Neural progenitor cell (in vitro differentiated cells): ENCODE data around the gene IGFN1. TPM values are rescaled to one million over a fixed set of nuclear protein-coding genes. Genes with fewer than 3 reads are reported as not detected.

ENCODE experiments used
- DNase-seq: peaks from one replicate; pipeline ENCODE4 v3.0.0-alpha.2; 2016; ENCODE audit warnings: low spot score
- H2AFZ ChIP-seq: fragments of 200-600 bp; sonication (generic); replicated peaks from 2 replicates; pipeline ENCODE4 v1.6.1; 2016; ENCODE audit warnings: antibody characterized with exemption
- H3F3A ChIP-seq: fragments of 200-600 bp; sonication (generic); 2 replicates; pipeline ENCODE4 v1.6.1; 2016; ENCODE audit warnings: antibody characterized with exemption, low read depth
- H3K27ac ChIP-seq: fragments of 200-600 bp; sonication (generic); 2 replicates; pipeline ENCODE4 v1.5.1; 2016; ENCODE audit warnings: mild to moderate bottlenecking
- H3K27me3 ChIP-seq: fragments of 200-600 bp; sonication (generic); 2 replicates; pipeline ENCODE4 v1.6.1; 2016; ENCODE audit warnings: mild to moderate bottlenecking, moderate library complexity
- H3K36me3 ChIP-seq: fragments of 200-600 bp; sonication (generic); 2 replicates; pipeline ENCODE4 v1.5.1; 2016
- H3K4me1 ChIP-seq: fragments of 200-600 bp; sonication (generic); 2 replicates; pipeline ENCODE4 v1.6.1; 2016; ENCODE audit warnings: mixed run types
- H3K4me2 ChIP-seq: fragments of 200-600 bp; sonication (generic); 2 replicates; pipeline ENCODE4 v1.6.1; 2016
- H3K4me3 ChIP-seq: fragments of 200-600 bp; sonication (generic); 2 replicates; pipeline ENCODE4 v1.5.1; 2016
- H3K79me2 ChIP-seq: fragments of 200-600 bp; sonication (generic); 2 replicates; pipeline ENCODE4 v1.6.1; 2016; ENCODE audit warnings: low read depth
- H3K9ac ChIP-seq: fragments of 200-600 bp; sonication (generic); 2 replicates; pipeline ENCODE4 v1.6.1; 2016
- H3K9me3 ChIP-seq: fragments of 200-600 bp; sonication (generic); 2 replicates; pipeline ENCODE4 v1.5.1; 2016; ENCODE audit warnings: low read depth
- H4K20me1 ChIP-seq: fragments of 200-600 bp; sonication (generic); 2 replicates; pipeline ENCODE4 v1.6.1; 2016; ENCODE audit warnings: low read depth
- H3K27ac Mint-ChIP-seq: 3 replicates; pipeline ENCODE4 v1.8.0; 2021; ENCODE audit warnings: mixed read lengths
- H3K27me3 Mint-ChIP-seq: 2 replicates; pipeline ENCODE4 v1.8.0; 2022; ENCODE audit warnings: low read depth, mild to moderate bottlenecking, inconsistent platforms, moderate library complexity, mixed read lengths; ENCODE audit not compliant: insufficient read depth
- H3K36me3 Mint-ChIP-seq: 3 replicates; pipeline ENCODE4 v1.8.0; 2021; ENCODE audit warnings: mixed read lengths
- H3K4me1 Mint-ChIP-seq: 3 replicates; pipeline ENCODE4 v1.8.0; 2021; ENCODE audit warnings: mixed read lengths
- H3K4me3 Mint-ChIP-seq: 3 replicates; pipeline ENCODE4 v1.8.0; 2021; ENCODE audit warnings: mild to moderate bottlenecking, moderate library complexity, mixed read lengths
- H3K9me3 Mint-ChIP-seq: 3 replicates; pipeline ENCODE4 v1.8.0; 2020; ENCODE audit warnings: mixed read lengths
- CTCF ChIP-seq: fragments of 200-600 bp; sonication (generic); IDR thresholded peaks from 2 replicates; pipeline ENCODE4 v1.5.1; 2017; ENCODE audit warnings: antibody characterized with exemption, mild to moderate bottlenecking
- EZH2 ChIP-seq: fragments of 200-600 bp; sonication (generic); IDR thresholded peaks from 2 replicates; pipeline ENCODE4 v1.6.1; 2017; ENCODE audit warnings: antibody characterized with exemption, mild to moderate bottlenecking, moderate library complexity
- EZH2phosphoT487 ChIP-seq: fragments of 200-600 bp; sonication (generic); IDR thresholded peaks from 2 replicates; pipeline ENCODE4 v1.6.1; 2017; ENCODE audit warnings: antibody characterized with exemption
- total RNA-seq: library from RNA; depleted of rRNA; stranded (reverse); fragments of >200 nt; gene quantifications from 2 replicates; pipeline ENCODE4 v1.2.3, GENCODE V29; 2015; ENCODE audit warnings: low replicate concordance

Gene IGFN1
- total RNA-seq, 1 donor from 2014 or later = not detected

GRCh38 chr1:201251851-201252430 is 61.3 kb downstream of the IGFN1 start:
- H3K27me3 ChIP-seq = no peaks in the 10 kb centered on the region
- H4K20me1 ChIP-seq = no peaks in the 10 kb centered on the region
- no peak for DNase-seq
- no peak overlapping the region for H3K27ac ChIP-seq
- no peak overlapping the region for H3K4me3 ChIP-seq
- Mint-ChIP-seq H3K27me3 (peaks cover 3% of the 10 kb centered on the region), H3K27ac (no peak overlapping the region), H3K4me1 (no peaks in the 10 kb centered on the region), H3K4me3 (no peak overlapping the region), H3K9me3 (no peaks in the 10 kb centered on the region), H3K36me3 (no peaks in the 10 kb centered on the region)
- H3K9me3 ChIP-seq = no peaks in the 10 kb centered on the region
- no peaks in the 10 kb centered on the region for H3K79me2 ChIP-seq
- no peaks in the 10 kb centered on the region for H3K36me3 ChIP-seq
- no peak for TF ChIP-seq CTCF
- TF ChIP-seq EZH2phosphoT487 = no peak
- no peak for TF ChIP-seq EZH2
- H3K4me2 ChIP-seq = no peak overlapping the region
- H2AFZ ChIP-seq = no peak overlapping the region
- H3K9ac ChIP-seq = no peak overlapping the region
- H3F3A ChIP-seq = no peaks in the 10 kb centered on the region
- no peaks in the 10 kb centered on the region for H3K4me1 ChIP-seq

- H2AFZ ChIP-seq = no peak overlapping the region
- no peak for DNase-seq
- no peaks in the 10 kb centered on the region for H3K27me3 ChIP-seq
- H3K27ac ChIP-seq = no peak overlapping the region
- H3K4me3 Mint-ChIP-seq = no peak overlapping the region
- no peaks in the 10 kb centered on the region for H3K9me3 ChIP-seq
- no peaks in the 10 kb centered on the region for H3K4me1 Mint-ChIP-seq
- H3K36me3 Mint-ChIP-seq = no peaks in the 10 kb centered on the region
- no peaks in the 10 kb centered on the region for H3K4me1 ChIP-seq
- H3K79me2 ChIP-seq = no peaks in the 10 kb centered on the region
- no peak overlapping the region for H3K9ac ChIP-seq
- H3K27me3 Mint-ChIP-seq = peaks cover 3% of the 10 kb centered on the region
- no peak overlapping the region for H3K27ac Mint-ChIP-seq
- no peaks in the 10 kb centered on the region for H4K20me1 ChIP-seq
- H3K4me3 ChIP-seq = no peak overlapping the region
- H3K4me2 ChIP-seq = no peak overlapping the region
- TF ChIP-seq CTCF = no peak
- no peak for TF ChIP-seq EZH2
- TF ChIP-seq EZH2phosphoT487 = no peak
- no peaks in the 10 kb centered on the region for H3F3A ChIP-seq
- no peaks in the 10 kb centered on the region for H3K9me3 Mint-ChIP-seq
- no peaks in the 10 kb centered on the region for H3K36me3 ChIP-seq
Measured at GRCh38 chr1:201252944-201253371, 62.3 kb downstream of the IGFN1 start.

DNA sequence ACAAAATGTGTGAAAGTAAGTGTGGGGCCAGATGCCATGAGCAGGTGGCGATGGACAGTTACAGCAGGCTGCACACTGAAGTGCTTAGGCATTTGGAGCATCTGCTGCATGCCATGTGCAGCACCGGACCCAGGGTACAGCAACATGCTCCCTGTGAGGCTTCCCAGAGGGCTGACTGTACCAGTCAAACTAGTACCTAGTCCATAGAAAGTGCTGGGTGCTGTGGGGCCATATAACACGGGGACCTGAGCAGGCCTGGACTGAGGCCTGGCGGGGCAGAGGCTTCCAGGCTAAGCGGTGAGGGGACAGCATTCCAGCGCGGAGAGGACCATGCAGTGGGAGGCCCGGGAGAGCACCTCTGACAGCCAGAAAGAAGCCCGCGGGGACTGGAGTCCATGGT is 62.8 kb downstream of the IGFN1 start:
- TF ChIP-seq CTCF (no peak), EZH2 (no peak)

More for the DNA sequence above, 62.8 kb downstream of the IGFN1 start:
- Mint-ChIP-seq H3K4me3 (no peak overlapping the region), H3K27ac (no peak overlapping the region), H3K36me3 (no peaks in the 10 kb centered on the region), H3K4me1 (no peaks in the 10 kb centered on the region), H3K9me3 (no peaks in the 10 kb centered on the region), H3K27me3 (peaks cover 3% of the 10 kb centered on the region)
- Histone ChIP-seq H3K9me3 (no peaks in the 10 kb centered on the region), H3K27me3 (no peaks in the 10 kb centered on the region), H3K4me3 (no peak overlapping the region), H3F3A (no peaks in the 10 kb centered on the region), H4K20me1 (no peaks in the 10 kb centered on the region), H2AFZ (no peak overlapping the region), H3K4me1 (no peaks in the 10 kb centered on the region), H3K36me3 (no peaks in the 10 kb centered on the region), H3K4me2 (no peak overlapping the region), H3K79me2 (no peaks in the 10 kb centered on the region), H3K27ac (no peak overlapping the region), H3K9ac (no peak overlapping the region)
- no peak for DNase-seq
